GM12891 (cell line): ENCODE results near the gene RNLS.

Experiments
- PAX5 ChIP-seq: IDR thresholded peaks from 2 replicates; pipeline ENCODE4 v1.6.1; 2011; ENCODE audit warnings: low read length, moderate library complexity, mild to moderate bottlenecking; ENCODE audit not compliant: insufficient read depth, severe bottlenecking
- POLR2A ChIP-seq: IDR thresholded peaks from 2 replicates; pipeline ENCODE4 v1.6.1; 2011; ENCODE audit warnings: low read depth, low read length, control low read depth
- POLR2AphosphoS5 ChIP-seq: IDR thresholded peaks from 2 replicates; pipeline ENCODE4 v1.6.1; 2011; ENCODE audit warnings: low read depth, low read length, control low read depth
- POU2F2 ChIP-seq: IDR thresholded peaks from 2 replicates; pipeline ENCODE4 v1.6.1; 2011; ENCODE audit warnings: low read depth, mild to moderate bottlenecking, control low read depth, low read length, moderate library complexity
- SPI1 ChIP-seq: IDR thresholded peaks from 2 replicates; pipeline ENCODE4 v1.6.1; 2011; ENCODE audit warnings: low read depth, low read length, control low read depth
- TAF1 ChIP-seq: IDR thresholded peaks from 2 replicates; pipeline ENCODE4 v1.6.1; 2011; ENCODE audit warnings: low read depth, low read length, control low read depth

DNA sequence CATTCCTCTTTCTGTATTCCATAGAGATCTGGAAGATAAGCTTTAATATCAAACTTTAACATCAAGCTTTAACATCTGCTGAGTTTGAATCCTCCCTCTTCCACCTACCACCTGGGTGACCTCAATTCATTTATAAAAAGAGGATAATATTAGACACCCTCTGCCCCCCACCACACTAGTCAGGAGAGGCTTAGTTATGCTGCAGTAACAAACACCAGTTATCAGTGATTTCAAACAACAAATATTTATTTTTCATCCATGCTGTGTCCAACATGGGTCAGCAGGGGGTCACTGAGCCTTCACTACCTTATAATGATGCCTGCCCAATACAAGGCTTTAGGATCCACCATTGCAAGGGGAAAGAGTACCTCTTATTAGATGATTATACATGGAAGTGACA, 322.0 kb downstream of the RNLS start:
- TF ChIP-seq POLR2A (no peak), POLR2AphosphoS5 (no peak), TAF1 (no peak), PAX5 (no peak), SPI1 (no peak), POU2F2 (no peak)
